Measurements from ENCODE around the gene MAPK7. TPM values are rescaled to one million over a fixed set of nuclear protein-coding genes. Genes with fewer than 3 reads are reported as not detected.

Gene MAPK7
- total RNA-seq, 1 experiment from 2014 or later = 23.3 TPM

DNA sequence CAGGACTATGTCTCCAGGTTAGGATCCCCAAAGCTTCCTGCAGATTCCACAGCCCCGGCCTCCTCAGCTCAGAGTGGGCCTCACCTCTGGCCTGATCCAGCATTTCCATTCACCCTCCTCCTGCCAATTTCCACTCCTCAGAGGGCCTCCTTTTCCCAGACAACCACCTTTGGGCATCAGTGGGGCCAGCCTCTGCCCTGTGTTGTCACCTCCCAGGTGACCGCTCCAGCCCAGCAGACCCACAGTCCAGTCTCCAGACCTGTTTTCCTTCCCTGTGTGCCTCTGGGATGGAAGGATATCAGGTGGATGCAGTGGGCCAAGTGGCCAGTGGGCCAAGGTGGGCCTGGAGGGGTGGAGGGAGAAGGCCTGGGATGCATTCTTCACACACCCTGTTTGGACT is 48.5 kb upstream of the MAPK7 start:
- no TSS peak for BruUV-seq (replicated peaks)
- no peaks in the 10 kb centered on the region for H3K79me2 ChIP-seq (ENCODE audit: low read depth)
- TF ChIP-seq EZH2 (IDR thresholded peaks at IDR 0.05; ENCODE audit: low read depth) = no peak
- TF ChIP-seq, protein P1, sequence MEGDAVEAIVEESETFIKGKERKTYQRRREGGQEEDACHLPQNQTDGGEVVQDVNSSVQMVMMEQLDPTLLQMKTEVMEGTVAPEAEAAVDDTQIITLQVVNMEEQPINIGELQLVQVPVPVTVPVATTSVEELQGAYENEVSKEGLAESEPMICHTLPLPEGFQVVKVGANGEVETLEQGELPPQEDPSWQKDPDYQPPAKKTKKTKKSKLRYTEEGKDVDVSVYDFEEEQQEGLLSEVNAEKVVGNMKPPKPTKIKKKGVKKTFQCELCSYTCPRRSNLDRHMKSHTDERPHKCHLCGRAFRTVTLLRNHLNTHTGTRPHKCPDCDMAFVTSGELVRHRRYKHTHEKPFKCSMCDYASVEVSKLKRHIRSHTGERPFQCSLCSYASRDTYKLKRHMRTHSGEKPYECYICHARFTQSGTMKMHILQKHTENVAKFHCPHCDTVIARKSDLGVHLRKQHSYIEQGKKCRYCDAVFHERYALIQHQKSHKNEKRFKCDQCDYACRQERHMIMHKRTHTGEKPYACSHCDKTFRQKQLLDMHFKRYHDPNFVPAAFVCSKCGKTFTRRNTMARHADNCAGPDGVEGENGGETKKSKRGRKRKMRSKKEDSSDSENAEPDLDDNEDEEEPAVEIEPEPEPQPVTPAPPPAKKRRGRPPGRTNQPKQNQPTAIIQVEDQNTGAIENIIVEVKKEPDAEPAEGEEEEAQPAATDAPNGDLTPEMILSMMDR (conservative IDR thresholded peaks at IDR 0.05) = no peak
- H3K4me2 ChIP-seq = no peak overlapping the region
- H3K36me3 ChIP-seq (ENCODE audit: low read depth) = peaks cover 3% of the 10 kb centered on the region; the same call in 1 of the 2 replicates
- H3K4me3 ChIP-seq = no peak overlapping the region
- POLR2A ChIA-PET (ENCODE audit: unreplicated experiment) = no interaction called here
- H4K20me1 ChIP-seq (ENCODE audit: insufficient read depth) = no peaks in the 10 kb centered on the region
- no peak overlapping the region for H3K27ac ChIP-seq
- H2AFZ ChIP-seq = no peak overlapping the region
- peaks cover 20% of the 10 kb centered on the region for H3F3A ChIP-seq (ENCODE audit: insufficient read depth, low read depth)
- intact Hi-C loops (cut with micrococcal nuclease; ENCODE audit: unreplicated experiment) = no loop called here
- CTCF ChIA-PET = no interaction called here
- H3K27me3 ChIP-seq (ENCODE audit: insufficient read depth, low read depth) = no peaks in the 10 kb centered on the region
- H3K9me2 ChIP-seq (ENCODE audit: insufficient read depth) = no peaks in the 10 kb centered on the region
- peaks cover 17% of the 10 kb centered on the region for H3K4me1 ChIP-seq (replicated peaks; ENCODE audit: insufficient read depth)
- no peak for DNase-seq
- H3K9me3 ChIP-seq (ENCODE audit: insufficient read depth, low read depth) = peaks cover 7% of the 10 kb centered on the region; the same call in 1 of the 2 replicates

DNA sequence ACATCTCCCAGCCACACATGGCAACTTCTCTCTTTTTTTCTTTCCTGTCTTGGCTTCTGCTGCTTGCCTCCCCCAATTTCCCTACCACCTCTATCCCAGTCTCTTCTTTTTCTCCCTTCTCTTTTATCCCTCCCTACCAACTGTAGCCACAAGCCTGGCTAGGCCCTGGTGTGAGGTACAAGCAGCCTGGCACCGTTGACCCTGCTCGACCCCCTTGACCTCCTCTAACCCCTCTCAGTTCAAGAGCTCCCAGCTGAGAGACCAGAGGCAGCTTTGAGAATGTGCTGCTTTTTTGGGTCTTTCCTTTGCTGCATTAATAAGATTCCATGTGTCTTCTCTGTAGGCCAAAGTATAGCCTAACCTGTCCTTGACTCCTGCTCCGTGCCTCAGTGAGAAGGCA is 48.0 kb upstream of the MAPK7 start:
- CTCF ChIA-PET = no interaction called here
- H2AFZ ChIP-seq = no peak overlapping the region
- H3K27ac ChIP-seq = no peak overlapping the region
- H3K27me3 ChIP-seq (ENCODE audit: insufficient read depth, low read depth) = no peaks in the 10 kb centered on the region
- DNase-seq = no peak
- peaks cover 3% of the 10 kb centered on the region; the same call in 1 of the 2 replicates for H3K9me3 ChIP-seq (ENCODE audit: insufficient read depth, low read depth)
- no peaks in the 10 kb centered on the region for H3K9me2 ChIP-seq (ENCODE audit: insufficient read depth)
- TF ChIP-seq EZH2 (IDR thresholded peaks at IDR 0.05; ENCODE audit: low read depth) = no peak
- TF ChIP-seq, protein P1 (conservative IDR thresholded peaks at IDR 0.05) = no peak
- intact Hi-C loops (cut with micrococcal nuclease; ENCODE audit: unreplicated experiment) = no loop called here
- H3K4me2 ChIP-seq = no peak overlapping the region
- POLR2A ChIA-PET (ENCODE audit: unreplicated experiment) = no interaction called here
- no peaks in the 10 kb centered on the region for H4K20me1 ChIP-seq (ENCODE audit: insufficient read depth)
- no TSS peak for BruUV-seq (replicated peaks)
- no peaks in the 10 kb centered on the region for H3K36me3 ChIP-seq (ENCODE audit: low read depth)
- peaks cover 19% of the 10 kb centered on the region for H3F3A ChIP-seq (ENCODE audit: insufficient read depth, low read depth)
- H3K4me1 ChIP-seq (replicated peaks; ENCODE audit: insufficient read depth) = peaks cover 17% of the 10 kb centered on the region
- no peaks in the 10 kb centered on the region for H3K79me2 ChIP-seq (ENCODE audit: low read depth)
- H3K4me3 ChIP-seq = no peak overlapping the region

DNA sequence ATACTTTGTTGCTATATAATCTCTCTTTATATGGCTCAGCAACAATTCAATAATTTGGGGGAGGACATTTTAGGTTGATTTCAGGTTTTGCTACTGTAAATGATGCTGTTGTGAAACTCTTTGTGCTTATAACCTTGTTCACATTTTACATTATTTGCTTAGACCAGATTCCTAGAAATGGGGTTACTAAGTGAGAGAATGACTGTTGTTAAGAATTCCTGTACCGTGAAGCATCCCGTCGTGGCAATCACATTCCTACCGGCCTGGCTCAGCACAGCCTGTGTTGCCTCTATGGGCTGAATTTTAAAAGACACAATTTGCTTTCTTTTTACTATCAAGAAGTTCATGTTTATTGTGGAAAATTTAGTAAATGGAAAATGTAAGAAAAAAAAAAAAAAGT is 47.2 kb upstream of the MAPK7 start:
- intact Hi-C loops (cut with micrococcal nuclease; ENCODE audit: unreplicated experiment) = no loop called here
- POLR2A ChIA-PET (ENCODE audit: unreplicated experiment) = interaction anchor here (0.7 kb wide), 1 partner anchor 47 kb away, joined by 3 read pairs; the partner anchor contains the start of gene MAPK7
- BruUV-seq (replicated peaks) = no TSS peak

More for the DNA sequence above, 47.2 kb upstream of the MAPK7 start:
- Histone ChIP-seq H4K20me1 (ENCODE audit: insufficient read depth) (no peaks in the 10 kb centered on the region), H3K4me2 (no peak overlapping the region), H3K4me1 (replicated peaks; ENCODE audit: insufficient read depth) (peaks cover 16% of the 10 kb centered on the region), H2AFZ (no peak overlapping the region), H3K4me3 (no peak overlapping the region), H3K79me2 (ENCODE audit: low read depth) (no peaks in the 10 kb centered on the region), H3F3A (ENCODE audit: insufficient read depth, low read depth) (peaks cover 20% of the 10 kb centered on the region), H3K9me3 (ENCODE audit: insufficient read depth, low read depth) (no peaks in the 10 kb centered on the region), H3K36me3 (ENCODE audit: low read depth) (no peaks in the 10 kb centered on the region), H3K9me2 (ENCODE audit: insufficient read depth) (no peaks in the 10 kb centered on the region), H3K27ac (no peak overlapping the region), H3K27me3 (ENCODE audit: insufficient read depth, low read depth) (no peaks in the 10 kb centered on the region)
- CTCF ChIA-PET = no interaction called here
- peak; percentile 48 to 52 for DNase-seq
- no peak for TF ChIP-seq EZH2 (IDR thresholded peaks at IDR 0.05; ENCODE audit: low read depth)
- TF ChIP-seq, protein P1 (conservative IDR thresholded peaks at IDR 0.05) = no peak
